ENCODE measurements around the gene TMEM39A.

GRCh38 chr3:119436977-119437376 lies 26.4 kb downstream of the TMEM39A start:
- TF ChIP-seq CTCF (IDR thresholded peaks at IDR 0.05), result no peak
- TF ChIP-seq POLR2A (IDR thresholded peaks at IDR 0.05), result no peak

Measured in transverse colon (tissue), 3 donors.